ENCODE results near the gene EXOC6B.

Gene EXOC6B

DNA sequence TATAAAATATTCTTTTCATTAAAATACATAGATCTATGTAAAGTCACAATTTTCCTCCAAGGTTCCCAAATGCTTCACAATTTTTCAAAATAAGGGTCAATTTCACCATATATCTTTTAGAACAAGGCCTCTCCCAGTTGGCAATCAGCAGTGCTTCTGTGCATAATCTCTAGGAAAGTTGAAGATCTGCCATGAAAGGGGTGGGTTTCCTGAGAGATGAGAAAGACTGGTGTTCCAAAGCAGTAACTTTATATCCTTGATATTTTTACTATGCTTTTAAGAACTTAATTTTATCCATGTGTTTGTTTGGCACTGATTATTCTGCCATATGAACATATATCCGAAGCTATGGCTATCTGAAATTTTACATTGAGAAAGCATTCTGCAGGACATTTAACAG is 478.8 kb downstream of the EXOC6B start:
- H3K4me1 ChIP-seq, result no peaks in the 10 kb centered on the region
- no peaks in the 10 kb centered on the region for H3K36me3 ChIP-seq (replicated peaks)
- no peaks in the 10 kb centered on the region for H3K27me3 ChIP-seq (ENCODE audit: low read depth)
- H3K4me3 ChIP-seq, result no peak overlapping the region
- no peaks in the 10 kb centered on the region for H3K9me3 ChIP-seq
- no peak for DNase-seq (ENCODE audit: low spot score in 2 of 2)
- in situ Hi-C loops (cut with MboI; ENCODE audit: low sequenced_read_pairs), result no loop called here

DNA sequence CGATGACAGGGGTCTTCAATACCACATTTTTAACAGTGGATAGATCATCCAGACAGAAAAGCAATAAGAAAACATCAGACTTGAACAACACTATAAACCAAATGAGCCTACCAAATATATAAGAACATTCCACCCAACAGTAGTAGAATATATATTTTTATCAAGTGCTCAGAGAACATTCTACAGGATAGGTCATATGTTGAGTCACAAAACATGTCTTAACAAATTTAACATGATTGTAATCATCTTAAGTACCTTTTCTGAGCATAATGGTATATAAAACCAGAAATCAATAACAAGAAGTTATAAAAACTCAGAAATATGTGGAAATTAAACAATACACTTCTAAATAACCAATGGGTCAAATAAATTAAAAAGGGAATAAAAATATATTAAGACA is 484.2 kb downstream of the EXOC6B start:
- Histone ChIP-seq H3K36me3 (replicated peaks) (no peaks in the 10 kb centered on the region), H3K4me3 (no peak overlapping the region), H3K27me3 (ENCODE audit: low read depth) (no peaks in the 10 kb centered on the region), H3K9me3 (no peaks in the 10 kb centered on the region), H3K4me1 (no peaks in the 10 kb centered on the region)
- DNase-seq (ENCODE audit: low spot score in 2 of 2), result no peak
- in situ Hi-C loops (cut with MboI; ENCODE audit: low sequenced_read_pairs), result no loop called here

DNA sequence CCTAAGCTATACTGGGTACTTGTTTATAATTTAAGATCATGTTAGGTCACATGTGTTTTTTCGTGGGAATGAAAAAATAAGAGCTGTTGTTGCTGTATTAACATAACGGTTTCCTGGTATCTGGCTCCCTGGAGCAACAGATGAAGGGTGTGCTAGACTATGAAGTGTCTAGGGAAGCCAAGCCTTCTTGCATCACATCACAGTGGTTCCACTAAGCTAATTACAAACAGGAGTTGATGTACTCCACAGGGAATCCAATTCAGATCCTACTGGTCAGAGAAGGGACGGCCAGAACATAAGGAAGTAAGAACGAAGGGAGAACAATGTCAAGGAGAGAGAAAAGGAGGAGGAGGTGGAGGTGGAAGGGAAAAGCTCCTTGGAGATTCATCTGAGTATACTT is 485.2 kb downstream of the EXOC6B start:
- no peak overlapping the region for H3K4me3 ChIP-seq
- no peaks in the 10 kb centered on the region for H3K9me3 ChIP-seq
- DNase-seq (ENCODE audit: low spot score in 2 of 2), result no peak
- in situ Hi-C loops (cut with MboI; ENCODE audit: low sequenced_read_pairs), result no loop called here
- no peaks in the 10 kb centered on the region for H3K36me3 ChIP-seq (replicated peaks)
- H3K4me1 ChIP-seq, result no peaks in the 10 kb centered on the region
- H3K27me3 ChIP-seq (ENCODE audit: low read depth), result no peaks in the 10 kb centered on the region

DNA sequence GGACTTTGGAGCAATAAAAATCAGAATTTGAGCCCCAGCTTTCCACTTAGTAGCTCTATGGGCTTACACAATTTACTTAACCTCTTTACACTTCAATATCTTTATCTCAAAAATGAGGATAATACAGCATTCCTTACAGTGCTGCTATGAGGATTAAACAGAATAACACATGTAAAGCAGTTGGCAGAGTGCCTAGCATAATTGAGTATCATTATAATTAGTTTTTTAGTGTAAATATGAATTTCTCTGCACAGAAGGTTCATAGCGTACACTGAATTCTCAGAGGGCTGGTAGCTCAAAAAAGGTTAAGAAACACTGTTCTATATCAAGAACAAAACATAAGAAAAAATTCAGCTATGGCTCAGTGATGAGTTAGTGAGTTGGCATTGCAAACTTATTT is 487.8 kb downstream of the EXOC6B start:
- in situ Hi-C loops (cut with MboI; ENCODE audit: low sequenced_read_pairs), result no loop called here
- Histone ChIP-seq H3K9me3 (no peaks in the 10 kb centered on the region), H3K27me3 (ENCODE audit: low read depth) (no peaks in the 10 kb centered on the region), H3K36me3 (replicated peaks) (no peaks in the 10 kb centered on the region), H3K4me1 (no peaks in the 10 kb centered on the region), H3K4me3 (no peak overlapping the region)
- DNase-seq (ENCODE audit: low spot score in 2 of 2), result no peak

- H3K36me3 ChIP-seq (replicated peaks), result no peaks in the 10 kb centered on the region
- in situ Hi-C loops (cut with MboI; ENCODE audit: low sequenced_read_pairs), result no loop called here
Observed at GRCh38 chr2:72332720-72333119, 493.1 kb downstream of the EXOC6B start.

GRCh38 chr2:72330652-72331051 is 495.2 kb downstream of the EXOC6B start:
- no peak overlapping the region for H3K4me3 ChIP-seq
- H3K27me3 ChIP-seq (ENCODE audit: low read depth), result no peaks in the 10 kb centered on the region
- no peaks in the 10 kb centered on the region for H3K36me3 ChIP-seq (replicated peaks)
- no peaks in the 10 kb centered on the region for H3K4me1 ChIP-seq
- in situ Hi-C loops (cut with MboI; ENCODE audit: low sequenced_read_pairs), result no loop called here
- no peak for DNase-seq (ENCODE audit: low spot score in 2 of 2)
- H3K9me3 ChIP-seq, result no peaks in the 10 kb centered on the region

More at GRCh38 chr2:72332720-72333119, 493.1 kb downstream of the EXOC6B start:
- no peak overlapping the region for H3K4me3 ChIP-seq
- DNase-seq (ENCODE audit: low spot score in 2 of 2), result no peak
- H3K9me3 ChIP-seq, result no peaks in the 10 kb centered on the region
- H3K27me3 ChIP-seq (ENCODE audit: low read depth), result no peaks in the 10 kb centered on the region
- H3K4me1 ChIP-seq, result no peaks in the 10 kb centered on the region

- DNase-seq (ENCODE audit: low spot score in 2 of 2), result no peak
- no peak overlapping the region for H3K4me3 ChIP-seq
- in situ Hi-C loops (cut with MboI; ENCODE audit: low sequenced_read_pairs), result no loop called here
- H3K9me3 ChIP-seq, result no peaks in the 10 kb centered on the region
- H3K4me1 ChIP-seq, result no peaks in the 10 kb centered on the region
- no peaks in the 10 kb centered on the region for H3K27me3 ChIP-seq (ENCODE audit: low read depth)
- no peaks in the 10 kb centered on the region for H3K36me3 ChIP-seq (replicated peaks)
Observed at GRCh38 chr2:72326759-72327158, 499.1 kb downstream of the EXOC6B start.

- DNase-seq (ENCODE audit: low spot score in 2 of 2), result peak; percentile 31 to 68
- H3K36me3 ChIP-seq (replicated peaks), result no peaks in the 10 kb centered on the region
- in situ Hi-C loops (cut with MboI; ENCODE audit: low sequenced_read_pairs), result no loop called here
- H3K27me3 ChIP-seq (ENCODE audit: low read depth), result no peaks in the 10 kb centered on the region
- H3K9me3 ChIP-seq, result no peaks in the 10 kb centered on the region
- no peaks in the 10 kb centered on the region for H3K4me1 ChIP-seq
- no peak overlapping the region for H3K4me3 ChIP-seq
Observed at GRCh38 chr2:72325592-72326422, 500.0 kb downstream of the EXOC6B start.

GRCh38 chr2:72316774-72317173 is 509.1 kb downstream of the EXOC6B start:
- no peaks in the 10 kb centered on the region for H3K9me3 ChIP-seq
- in situ Hi-C loops (cut with MboI; ENCODE audit: low sequenced_read_pairs), result no loop called here
- no peak overlapping the region for H3K4me3 ChIP-seq
- H3K4me1 ChIP-seq, result no peaks in the 10 kb centered on the region
- no peaks in the 10 kb centered on the region for H3K36me3 ChIP-seq (replicated peaks)
- no peak for DNase-seq (ENCODE audit: low spot score in 2 of 2)
- H3K27me3 ChIP-seq (ENCODE audit: low read depth), result no peaks in the 10 kb centered on the region

DNA sequence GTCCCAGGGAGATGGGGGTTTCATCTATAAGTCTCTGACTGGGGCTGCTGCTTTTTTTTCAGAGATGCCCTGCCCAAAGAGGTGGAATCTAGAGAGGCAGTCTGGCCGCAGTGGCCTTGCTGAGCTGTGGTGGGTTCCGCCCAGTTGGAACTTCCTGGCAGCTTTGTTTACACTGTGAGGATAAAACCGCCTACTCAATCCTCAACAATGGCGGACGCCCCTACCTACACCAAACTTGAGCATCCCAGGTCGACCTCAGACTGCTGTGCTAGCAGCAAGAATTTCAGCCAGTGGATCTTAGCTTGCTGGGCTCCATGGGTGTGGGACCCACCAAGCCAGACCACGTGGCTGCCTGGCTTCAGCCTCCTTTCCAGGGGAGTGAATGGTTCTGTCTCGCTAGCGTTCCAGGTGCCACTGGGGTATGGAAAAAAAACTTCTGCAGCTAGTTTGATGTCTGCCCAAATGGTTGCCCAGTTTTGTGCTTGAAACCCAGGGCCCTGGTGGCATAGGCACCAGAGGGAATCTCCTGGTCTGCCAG is 525.6 kb downstream of the EXOC6B start:
- H3K36me3 ChIP-seq (replicated peaks), result no peaks in the 10 kb centered on the region
- H3K27me3 ChIP-seq (ENCODE audit: low read depth), result peaks cover 2% of the 10 kb centered on the region; the same call in 1 of the 2 replicates
- no peak for DNase-seq (ENCODE audit: low spot score in 2 of 2)
- no peak overlapping the region for H3K4me3 ChIP-seq
- in situ Hi-C loops (cut with MboI; ENCODE audit: low sequenced_read_pairs), result no loop called here
- H3K9me3 ChIP-seq, result no peaks in the 10 kb centered on the region
- H3K4me1 ChIP-seq, result no peaks in the 10 kb centered on the region

DNA sequence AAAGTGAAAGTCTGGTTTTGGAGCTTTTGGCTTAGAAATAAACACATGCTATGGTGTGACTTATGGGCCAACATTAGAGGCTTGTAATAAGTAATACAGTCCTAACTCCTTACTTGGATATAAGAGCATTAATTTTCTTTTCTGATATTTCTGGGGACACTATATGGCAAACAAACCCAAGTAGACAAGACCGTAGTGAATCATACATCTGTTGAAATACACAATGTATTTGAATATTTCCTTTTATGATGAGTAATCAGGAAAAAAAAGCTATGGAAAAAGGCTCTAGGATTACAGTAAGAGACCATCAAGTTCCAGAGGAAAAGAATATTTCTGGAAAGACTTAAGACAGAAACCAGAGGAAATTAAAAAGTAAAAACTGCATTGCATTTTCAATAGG is 532.2 kb downstream of the EXOC6B start:
- no peak for DNase-seq (ENCODE audit: low spot score in 2 of 2)
- in situ Hi-C loops (cut with MboI; ENCODE audit: low sequenced_read_pairs), result no loop called here
- Histone ChIP-seq H3K27me3 (ENCODE audit: low read depth) (peaks cover 2% of the 10 kb centered on the region; the same call in 1 of the 2 replicates), H3K9me3 (no peaks in the 10 kb centered on the region), H3K4me3 (no peak overlapping the region), H3K36me3 (replicated peaks) (no peaks in the 10 kb centered on the region), H3K4me1 (no peaks in the 10 kb centered on the region)

DNA sequence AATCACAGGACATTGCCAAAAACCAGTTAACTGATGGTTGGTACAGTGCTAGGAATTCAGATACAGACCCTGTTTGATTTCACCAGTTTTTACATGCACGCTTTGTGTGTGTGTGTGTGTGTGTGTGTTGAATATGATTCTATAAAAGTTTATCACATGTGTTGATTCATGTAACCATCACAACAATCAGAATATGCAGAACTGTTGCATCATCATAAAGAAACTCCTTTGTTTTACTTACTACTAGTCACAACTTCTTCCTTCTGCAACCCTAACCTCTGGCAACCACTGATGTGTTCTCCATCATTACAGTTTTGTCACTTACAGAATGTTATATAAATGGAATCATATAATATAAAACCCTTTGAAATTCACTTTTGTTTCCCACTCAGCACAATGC is 533.4 kb downstream of the EXOC6B start:
- H3K36me3 ChIP-seq (replicated peaks), result no peaks in the 10 kb centered on the region
- peaks cover 2% of the 10 kb centered on the region; the same call in 1 of the 2 replicates for H3K27me3 ChIP-seq (ENCODE audit: low read depth)
- DNase-seq (ENCODE audit: low spot score in 2 of 2), result no peak
- no peaks in the 10 kb centered on the region for H3K9me3 ChIP-seq
- H3K4me1 ChIP-seq, result no peaks in the 10 kb centered on the region
- in situ Hi-C loops (cut with MboI; ENCODE audit: low sequenced_read_pairs), result no loop called here
- no peak overlapping the region for H3K4me3 ChIP-seq

- Histone ChIP-seq H3K4me3 (no peak overlapping the region), H3K4me1 (no peaks in the 10 kb centered on the region), H3K9me3 (no peaks in the 10 kb centered on the region), H3K36me3 (replicated peaks) (no peaks in the 10 kb centered on the region), H3K27me3 (ENCODE audit: low read depth) (no peaks in the 10 kb centered on the region)
- in situ Hi-C loops (cut with MboI; ENCODE audit: low sequenced_read_pairs), result no loop called here
- DNase-seq (ENCODE audit: low spot score in 2 of 2), result no peak
Observed at GRCh38 chr2:72291059-72291458, 534.8 kb downstream of the EXOC6B start.

GRCh38 chr2:72289736-72290135 is 536.1 kb downstream of the EXOC6B start:
- Histone ChIP-seq H3K9me3 (no peaks in the 10 kb centered on the region), H3K27me3 (ENCODE audit: low read depth) (no peaks in the 10 kb centered on the region), H3K36me3 (replicated peaks) (no peaks in the 10 kb centered on the region), H3K4me3 (no peak overlapping the region), H3K4me1 (no peaks in the 10 kb centered on the region)
- in situ Hi-C loops (cut with MboI; ENCODE audit: low sequenced_read_pairs), result no loop called here
- no peak for DNase-seq (ENCODE audit: low spot score in 2 of 2)

Data from HAP-1 (cell line).